Retinal pigment epithelial cell (primary cell): ENCODE results near the gene ANGPTL8.

ENCODE experiments used
- DNase-seq: peaks from one replicate; pipeline ENCODE4 v3.0.0-alpha.2; 2010; ENCODE audit warnings: low read depth
- H3K4me3 ChIP-seq: 2 replicates; pipeline ENCODE4 v1.5.1; 2011; ENCODE audit warnings: mild to moderate bottlenecking, low read length, control low read depth, moderate library complexity
- TF ChIP-seq, protein P1 (sequence below): conservative IDR thresholded peaks from 2 replicates; pipeline ENCODE4 v1.5.1; 2011; ENCODE audit warnings: low read depth, low read length, control low read depth, inconsistent platforms

The ANGPTL8 gene

DNA sequence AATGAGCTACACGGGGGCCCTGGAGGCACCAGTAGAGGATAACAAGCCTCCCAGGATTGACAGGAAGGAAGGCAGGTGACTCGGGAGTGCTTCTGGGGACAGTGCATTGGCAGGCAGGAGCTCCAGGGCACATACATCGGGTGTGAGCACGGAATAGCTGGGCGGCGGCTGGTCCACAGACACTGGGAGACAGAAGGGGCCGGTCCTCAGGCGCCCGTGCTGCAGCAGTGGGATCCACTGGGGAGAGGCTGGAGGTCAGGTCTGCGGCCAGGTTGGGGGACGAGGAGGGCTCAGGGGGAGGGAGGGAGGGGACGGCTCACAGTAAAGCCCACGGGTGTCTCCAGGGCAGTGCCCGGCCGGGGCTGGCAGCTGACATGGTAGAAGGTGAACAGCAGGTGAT, 2.1 kb upstream of the ANGPTL8 start:
- H3K4me3 ChIP-seq = no peak overlapping the region
- TF ChIP-seq, protein P1, sequence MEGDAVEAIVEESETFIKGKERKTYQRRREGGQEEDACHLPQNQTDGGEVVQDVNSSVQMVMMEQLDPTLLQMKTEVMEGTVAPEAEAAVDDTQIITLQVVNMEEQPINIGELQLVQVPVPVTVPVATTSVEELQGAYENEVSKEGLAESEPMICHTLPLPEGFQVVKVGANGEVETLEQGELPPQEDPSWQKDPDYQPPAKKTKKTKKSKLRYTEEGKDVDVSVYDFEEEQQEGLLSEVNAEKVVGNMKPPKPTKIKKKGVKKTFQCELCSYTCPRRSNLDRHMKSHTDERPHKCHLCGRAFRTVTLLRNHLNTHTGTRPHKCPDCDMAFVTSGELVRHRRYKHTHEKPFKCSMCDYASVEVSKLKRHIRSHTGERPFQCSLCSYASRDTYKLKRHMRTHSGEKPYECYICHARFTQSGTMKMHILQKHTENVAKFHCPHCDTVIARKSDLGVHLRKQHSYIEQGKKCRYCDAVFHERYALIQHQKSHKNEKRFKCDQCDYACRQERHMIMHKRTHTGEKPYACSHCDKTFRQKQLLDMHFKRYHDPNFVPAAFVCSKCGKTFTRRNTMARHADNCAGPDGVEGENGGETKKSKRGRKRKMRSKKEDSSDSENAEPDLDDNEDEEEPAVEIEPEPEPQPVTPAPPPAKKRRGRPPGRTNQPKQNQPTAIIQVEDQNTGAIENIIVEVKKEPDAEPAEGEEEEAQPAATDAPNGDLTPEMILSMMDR = no peak
- no peak for DNase-seq

DNA sequence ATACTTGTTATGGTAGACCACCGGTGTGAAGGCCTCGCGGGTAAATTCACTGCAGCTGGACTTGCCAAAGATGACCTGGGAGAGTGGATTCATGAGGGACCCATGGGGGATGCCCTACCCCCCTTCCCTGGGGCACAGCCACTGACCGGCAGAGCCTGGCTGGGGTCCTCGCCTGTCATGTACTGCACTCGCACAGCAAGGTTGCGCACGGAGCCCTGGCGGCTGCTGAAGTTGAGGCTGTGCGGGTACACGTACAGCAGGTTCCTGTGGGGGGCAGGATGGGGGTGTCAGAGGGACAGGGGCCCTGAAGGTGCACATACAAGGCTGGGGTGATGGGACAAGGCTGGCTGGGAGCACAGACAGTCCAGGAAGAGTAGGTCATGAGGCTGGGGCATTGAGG, 1.4 kb upstream of the ANGPTL8 start:
- TF ChIP-seq, protein P1 = no peak
- DNase-seq = no peak
- no peak overlapping the region for H3K4me3 ChIP-seq

DNA sequence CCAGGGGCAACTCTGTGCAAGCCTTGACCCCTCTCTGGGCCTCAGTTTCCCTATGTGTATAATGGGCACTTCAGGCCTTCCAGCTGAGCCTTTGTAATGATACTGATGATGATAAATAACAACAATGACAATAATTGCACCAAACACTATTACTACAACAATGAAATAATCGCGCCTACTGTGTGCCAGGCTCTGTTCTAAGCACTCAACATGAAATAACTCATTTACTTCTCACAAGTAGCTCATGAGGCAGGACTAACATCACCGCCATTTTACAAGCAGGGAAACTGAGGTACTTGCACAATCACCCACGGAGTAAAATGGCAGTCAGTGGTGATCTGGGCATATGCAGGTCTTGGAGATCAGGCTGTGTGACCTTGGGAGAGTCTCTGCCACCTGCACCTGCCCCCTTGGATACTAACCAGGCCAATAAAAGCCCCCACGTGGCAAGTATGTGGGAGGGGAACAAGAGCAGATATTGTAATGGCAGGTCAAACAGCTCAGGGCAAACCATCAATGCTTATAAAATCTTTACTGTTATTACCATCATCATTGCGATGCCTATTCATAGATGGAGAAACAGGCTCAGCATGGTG, 540 bp upstream of the ANGPTL8 start:
- DNase-seq = no peak
- TF ChIP-seq, protein P1 = no peak
- no peak overlapping the region for H3K4me3 ChIP-seq

DNA sequence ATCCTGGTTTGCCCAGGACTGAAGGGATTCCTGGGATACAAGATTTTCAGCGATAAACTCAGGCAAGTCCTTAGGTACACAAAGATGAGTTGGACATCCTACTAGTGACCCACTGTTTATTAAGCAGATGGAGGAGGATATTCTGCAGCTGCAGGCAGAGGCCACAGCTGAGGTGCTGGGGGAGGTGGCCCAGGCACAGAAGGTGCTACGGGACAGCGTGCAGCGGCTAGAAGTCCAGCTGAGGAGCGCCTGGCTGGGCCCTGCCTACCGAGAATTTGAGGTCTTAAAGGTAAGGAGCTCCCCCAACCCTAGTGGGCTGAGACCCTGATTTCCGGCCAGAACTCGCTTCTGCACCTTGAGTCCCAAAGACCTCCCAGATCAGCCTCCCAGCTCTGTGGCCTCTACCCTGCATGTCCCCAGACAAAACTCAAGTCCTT, 607 bp downstream of the ANGPTL8 start:
- H3K4me3 ChIP-seq = no peak overlapping the region
- DNase-seq = no peak
- TF ChIP-seq, protein P1 = no peak

DNA sequence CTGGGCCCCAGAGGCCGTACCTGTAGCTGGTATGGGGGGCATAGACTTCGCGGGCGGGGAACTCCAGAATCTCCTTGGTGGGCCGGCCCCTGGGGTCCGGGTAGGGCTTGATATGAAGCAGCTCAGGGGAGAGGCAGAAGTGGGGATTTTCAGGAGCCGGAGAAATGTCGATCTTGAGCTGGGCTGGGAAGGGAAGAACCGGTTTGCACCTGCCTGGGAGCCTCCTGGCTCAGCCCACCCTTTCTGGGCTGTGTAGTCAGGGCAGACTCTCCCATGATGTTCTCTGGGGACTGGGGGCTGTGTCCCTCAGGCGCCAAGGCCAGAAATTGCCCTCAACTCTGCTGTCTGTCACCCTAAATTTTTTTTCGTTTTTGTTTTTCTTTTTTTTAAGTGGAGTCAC, 2.6 kb downstream of the ANGPTL8 start:
- TF ChIP-seq, protein P1 = no peak
- no peak for DNase-seq
- no peak overlapping the region for H3K4me3 ChIP-seq

DNA sequence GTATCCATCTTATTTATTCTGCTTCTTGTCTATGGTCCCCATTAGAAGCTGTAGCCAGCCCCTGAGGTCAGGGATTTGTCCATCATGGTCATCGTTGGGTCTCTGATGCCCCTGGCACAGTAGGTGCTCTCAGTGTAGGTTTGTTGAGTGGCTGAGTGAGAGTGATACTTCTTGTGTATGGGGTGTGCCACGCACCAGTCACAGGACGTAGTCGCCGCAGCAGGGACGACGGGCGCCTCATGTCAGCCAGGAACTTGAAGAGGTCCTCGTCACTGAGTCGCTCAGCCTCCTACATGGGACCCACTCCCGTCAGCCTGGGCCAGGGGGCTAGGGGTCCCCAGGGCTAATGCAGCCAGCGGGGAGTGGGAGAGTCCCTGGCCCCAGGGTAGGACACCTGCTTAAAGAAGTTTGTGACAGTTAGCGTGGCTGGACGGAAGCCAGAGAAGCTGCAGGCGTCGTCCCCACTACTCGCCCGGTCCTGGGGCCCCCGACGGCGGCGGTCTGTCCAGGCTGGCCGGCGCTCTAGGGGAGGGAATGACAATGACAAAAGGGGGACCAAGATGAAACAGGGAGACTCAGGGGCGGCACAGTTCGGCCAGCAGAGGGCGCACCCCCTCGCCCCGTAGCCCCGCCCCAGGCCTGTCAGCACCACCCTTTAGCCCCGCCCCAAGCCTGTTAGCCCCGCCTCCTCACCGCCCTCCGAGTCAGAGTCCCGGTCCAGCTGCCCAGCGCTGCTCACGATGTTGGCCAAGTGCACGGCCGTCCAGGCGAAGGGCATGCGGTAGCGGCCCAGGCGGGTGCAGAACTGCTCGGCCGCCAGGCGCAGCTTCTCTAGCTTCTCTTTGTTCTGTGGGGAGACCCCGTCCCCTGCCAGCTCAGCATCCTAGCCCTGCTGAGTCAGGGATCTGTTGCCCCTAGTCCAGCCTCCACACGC, 3.7 kb downstream of the ANGPTL8 start:
- DNase-seq = peak; percentile 15
- TF ChIP-seq, protein P1 = peak; percentile 73
- H3K4me3 ChIP-seq = peak overlapping the region; percentile 20

DNA sequence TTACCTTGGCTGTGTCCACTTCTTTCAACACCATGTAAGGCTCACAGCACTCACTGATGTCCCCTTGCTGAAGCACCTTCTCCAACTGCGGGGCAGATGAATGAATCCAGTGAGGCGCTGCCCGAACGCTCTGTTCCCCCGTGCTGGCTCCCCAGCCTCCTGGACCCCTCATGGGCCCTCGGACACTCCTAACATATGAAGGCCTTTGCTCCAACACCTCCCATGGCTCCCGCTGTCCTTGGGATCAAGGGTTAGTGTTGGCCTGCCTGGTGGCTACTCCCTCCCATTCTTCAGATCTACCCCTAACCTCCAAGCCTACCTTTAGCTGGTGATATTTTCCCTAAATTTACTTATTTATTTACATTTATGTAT, 4.4 kb downstream of the ANGPTL8 start:
- H3K4me3 ChIP-seq = peak overlapping the region; percentile 20
- TF ChIP-seq, protein P1 = no peak
- DNase-seq = no peak
